HEK293T (cell line): ENCODE data around the gene COX6B1.

Experiments used
- BHLHE40 ChIP-seq: fragments of 450-650 bp; IDR thresholded peaks from 2 replicates; pipeline ENCODE4 v1.6.1; 2016; ENCODE audit warnings: mild to moderate bottlenecking, moderate library complexity, borderline replicate concordance
- CTBP1 ChIP-seq: fragments of 450-650 bp; IDR thresholded peaks from 2 replicates; pipeline ENCODE4 v1.6.1; 2016; ENCODE audit warnings: borderline replicate concordance
- ELF4 ChIP-seq: fragments of 450-650 bp; IDR thresholded peaks from 2 replicates; pipeline ENCODE4 v1.6.1; 2017; ENCODE audit warnings: antibody characterized with exemption
- FOXA1 ChIP-seq: fragments of 450-650 bp; IDR thresholded peaks from 2 replicates; pipeline ENCODE4 v1.6.1; 2016; ENCODE audit warnings: mild to moderate bottlenecking
- FOXM1 ChIP-seq: fragments of 450-650 bp; IDR thresholded peaks from 2 replicates; pipeline ENCODE4 v1.6.1; 2017; ENCODE audit warnings: mild to moderate bottlenecking, borderline replicate concordance
- NFRKB ChIP-seq: fragments of 450-650 bp; IDR thresholded peaks from 2 replicates; pipeline ENCODE4 v1.6.1; 2016; ENCODE audit warnings: mild to moderate bottlenecking, moderate library complexity
- PKNOX1 ChIP-seq: fragments of 450-650 bp; IDR thresholded peaks from 2 replicates; pipeline ENCODE4 v1.6.1; 2016
- SUZ12 ChIP-seq: fragments of 450-650 bp; IDR thresholded peaks from 2 replicates; pipeline ENCODE4 v1.6.1; 2016; ENCODE audit warnings: mild to moderate bottlenecking
- TARDBP ChIP-seq: fragments of 450-650 bp; IDR thresholded peaks from 2 replicates; pipeline ENCODE4 v1.6.1; 2016

DNA sequence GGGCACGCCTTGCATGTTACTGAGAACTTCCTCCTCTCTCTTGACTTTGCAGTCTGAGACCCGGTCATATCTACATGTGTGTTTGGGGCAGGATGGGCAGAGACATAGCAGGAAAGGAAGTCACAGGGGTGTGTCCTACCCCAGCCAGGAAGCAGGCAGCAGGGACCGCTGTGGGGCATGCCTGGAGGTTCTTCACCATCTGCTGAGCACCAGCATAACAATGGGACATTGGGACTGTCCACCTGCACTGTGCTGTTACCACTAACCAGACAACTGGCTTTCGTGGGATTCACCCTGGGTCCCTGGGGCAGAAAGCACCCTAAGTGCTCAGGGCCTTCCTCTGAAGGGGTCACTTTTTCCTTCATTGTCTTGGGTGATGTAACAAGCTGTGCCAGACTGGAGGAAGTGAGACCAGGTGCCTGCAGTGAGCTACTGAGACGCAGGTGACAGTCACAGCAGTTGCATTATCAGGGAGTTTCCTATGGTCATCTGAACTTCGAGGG, 38.2 kb upstream of the COX6B1 start:
- TF ChIP-seq FOXM1 (no peak), CTBP1 (no peak), FOXA1 (no peak), ELF4 (no peak), NFRKB (no peak), BHLHE40 (no peak), PKNOX1 (no peak), SUZ12 (no peak), TARDBP (no peak)
